GM08714 (cell line): Measurements from ENCODE around the gene YPEL4.

Experiments used
- H3K4me3 ChIP-seq: fragments of 200-500 bp; sonication (Bioruptor generic); 2 replicates; pipeline ENCODE4 v1.5.1; 2014; ENCODE audit warnings: mild to moderate bottlenecking, low read length, inconsistent platforms
- ZNF274 ChIP-seq: IDR thresholded peaks from 2 replicates; pipeline ENCODE4 v1.6.1; 2012; ENCODE audit warnings: mild to moderate bottlenecking, low read depth, low read length

YPEL4 gene

DNA sequence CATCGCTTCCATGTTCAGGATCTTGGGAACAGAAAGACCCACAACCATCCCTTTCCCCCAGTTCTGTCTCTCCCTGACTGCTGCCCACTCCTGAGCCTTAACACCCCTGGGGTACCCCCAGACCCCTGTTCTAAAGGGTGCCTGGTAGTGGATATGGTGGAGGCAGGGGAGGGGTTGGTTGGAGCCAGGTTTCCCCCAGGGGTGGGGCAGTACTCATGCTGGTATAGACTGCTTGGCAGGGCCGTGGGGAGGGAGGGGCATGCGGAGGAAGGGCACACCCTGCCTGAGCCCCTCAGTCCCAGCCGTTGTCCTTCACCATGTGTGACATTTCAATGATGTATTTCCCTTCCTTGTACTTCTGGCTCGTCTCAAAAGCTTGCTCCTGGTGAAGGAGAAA, 4.0 kb downstream of the YPEL4 start:
- no peak overlapping the region for H3K4me3 ChIP-seq
- no peak for TF ChIP-seq ZNF274

DNA sequence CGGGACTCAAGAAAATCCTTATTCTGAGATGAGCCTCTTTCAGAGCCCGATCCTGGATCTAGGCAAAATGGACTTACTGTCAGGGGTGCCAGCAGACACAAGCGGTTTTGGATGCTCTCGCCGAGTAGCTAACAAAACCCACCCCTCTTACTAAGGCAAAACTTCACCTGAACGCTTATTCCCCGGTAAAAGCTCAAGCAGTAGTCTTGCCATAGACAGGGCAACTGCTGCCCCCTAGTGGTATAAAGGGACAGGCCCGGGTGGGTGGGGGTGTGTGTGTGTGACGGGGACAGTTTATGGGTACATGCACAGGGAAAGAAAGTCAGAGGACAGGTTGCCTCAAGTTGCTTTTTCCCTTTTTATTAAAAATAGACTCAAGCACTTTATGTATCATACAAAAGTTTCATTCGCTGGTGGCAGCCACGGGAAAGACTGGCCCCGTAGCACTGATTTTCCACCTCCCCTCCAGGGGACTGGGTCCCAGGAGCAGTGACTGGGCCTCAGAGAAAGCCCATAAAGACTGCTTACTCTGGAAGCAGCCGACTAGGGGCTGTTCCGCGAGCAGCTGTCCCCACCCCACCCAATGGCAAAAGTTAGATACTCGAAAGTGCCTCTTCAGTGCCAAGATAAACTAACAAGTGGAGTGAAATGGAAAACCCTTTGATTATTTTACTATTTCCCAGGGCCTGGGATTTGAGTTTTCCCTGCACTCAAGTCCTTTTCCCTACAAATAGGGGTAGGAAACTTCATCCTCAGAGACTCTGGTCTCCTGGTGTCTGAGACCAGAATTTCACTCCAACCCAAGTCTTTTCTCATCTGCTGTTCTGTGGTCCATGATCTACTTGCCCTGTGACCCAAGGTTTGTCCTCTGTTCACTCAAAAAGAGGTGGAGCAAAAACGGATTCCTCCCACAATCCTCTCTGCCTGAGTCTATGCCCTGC, 4.7 kb downstream of the YPEL4 start:
- H3K4me3 ChIP-seq = no peak overlapping the region
- no peak for TF ChIP-seq ZNF274

GRCh38 chr11:57643802-57644201, 5.9 kb downstream of the YPEL4 start:
- no peak overlapping the region for H3K4me3 ChIP-seq
- TF ChIP-seq ZNF274 = no peak

GRCh38 chr11:57641011-57641807, 8.5 kb downstream of the YPEL4 start:
- no peak for TF ChIP-seq ZNF274
- H3K4me3 ChIP-seq = no peak overlapping the region

DNA sequence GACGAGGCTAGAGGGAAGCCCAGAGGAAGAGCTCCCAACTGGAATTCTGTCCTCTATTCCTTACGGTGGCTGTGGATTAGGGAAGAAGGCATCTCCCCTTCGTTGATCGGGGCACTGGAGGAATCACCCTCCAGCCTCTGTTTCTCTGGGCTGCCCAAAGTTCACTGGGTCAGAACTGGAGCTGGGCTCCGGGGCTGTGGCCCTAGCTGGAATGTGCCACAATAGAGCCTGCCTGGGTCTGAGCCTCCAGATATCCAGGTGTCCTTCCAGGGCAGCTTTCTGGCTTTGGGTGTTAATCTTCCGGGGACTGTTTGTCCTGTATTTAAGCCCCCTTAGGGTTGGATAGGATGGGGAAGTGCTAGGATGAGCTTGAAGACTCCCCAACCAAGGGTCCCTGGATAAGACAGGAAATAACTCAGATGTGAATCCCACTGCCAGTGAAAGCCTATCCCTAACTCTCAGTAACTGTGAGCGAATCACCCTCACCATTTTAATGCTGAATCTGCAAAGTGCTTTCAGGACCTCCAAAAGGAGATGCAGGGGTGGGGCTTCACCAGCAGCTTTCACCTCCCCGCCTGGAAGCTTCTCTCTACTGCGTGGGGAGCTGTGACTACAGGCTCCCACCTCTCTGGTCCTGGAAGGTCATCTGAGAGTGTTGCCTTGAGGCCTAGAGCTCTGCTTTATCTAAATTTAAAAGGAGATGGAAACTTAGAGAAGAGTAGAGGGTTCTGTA, 9.5 kb downstream of the YPEL4 start:
- H3K4me3 ChIP-seq = no peak overlapping the region
- TF ChIP-seq ZNF274 = no peak

- no peak for TF ChIP-seq ZNF274
- peak overlapping the region; percentile 65; the same call in 1 of the 2 replicates for H3K4me3 ChIP-seq
Observed at GRCh38 chr11:57639321-57640067, 10.2 kb downstream of the YPEL4 start.

GRCh38 chr11:57638811-57639320, 10.8 kb downstream of the YPEL4 start:
- TF ChIP-seq ZNF274 = no peak
- H3K4me3 ChIP-seq = peak overlapping the region; percentile 65

DNA sequence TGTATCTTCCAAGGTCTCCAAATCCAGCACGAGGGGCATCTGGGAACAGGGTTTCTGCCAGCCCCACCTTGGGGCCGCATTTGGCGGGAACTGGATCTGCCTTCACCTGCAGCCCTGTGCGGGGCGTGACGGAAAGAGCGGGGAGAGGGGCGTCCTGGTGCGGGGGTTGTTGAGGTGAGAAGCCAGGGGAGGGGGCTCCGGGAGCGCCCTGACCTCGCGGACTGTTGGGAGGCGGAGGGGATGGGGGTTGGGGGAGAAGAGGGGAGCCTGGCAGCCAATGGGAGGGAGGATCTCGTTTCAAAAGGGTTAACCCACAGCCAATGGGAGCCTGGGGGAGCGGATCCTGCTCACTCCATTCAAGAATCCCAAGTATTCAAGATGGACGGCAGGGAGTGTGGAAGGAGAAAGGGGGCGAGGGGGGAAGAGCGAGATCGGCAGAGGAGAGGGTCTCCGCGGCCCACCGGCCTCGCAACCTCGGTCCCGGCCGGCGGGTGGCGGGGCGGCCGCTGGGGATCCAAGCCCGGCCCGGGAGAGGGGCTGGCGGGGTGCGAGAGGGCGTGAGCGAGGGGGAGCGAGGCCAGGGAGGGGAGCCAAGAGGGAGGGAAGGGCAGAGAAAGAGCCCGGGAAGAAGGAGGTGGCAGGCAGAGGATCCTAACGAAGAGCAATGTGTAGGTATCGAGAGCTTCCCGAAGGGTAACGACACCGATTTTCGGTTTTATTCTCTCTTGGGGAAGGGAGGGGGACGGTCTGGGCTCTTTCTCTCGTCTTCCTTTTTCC, 11.5 kb downstream of the YPEL4 start:
- H3K4me3 ChIP-seq = peak overlapping the region; percentile 65
- TF ChIP-seq ZNF274 = no peak

- H3K4me3 ChIP-seq = peak overlapping the region; percentile 65; the same call in 1 of the 2 replicates
- no peak for TF ChIP-seq ZNF274
Observed at GRCh38 chr11:57637626-57638004, 12.1 kb downstream of the YPEL4 start.

DNA sequence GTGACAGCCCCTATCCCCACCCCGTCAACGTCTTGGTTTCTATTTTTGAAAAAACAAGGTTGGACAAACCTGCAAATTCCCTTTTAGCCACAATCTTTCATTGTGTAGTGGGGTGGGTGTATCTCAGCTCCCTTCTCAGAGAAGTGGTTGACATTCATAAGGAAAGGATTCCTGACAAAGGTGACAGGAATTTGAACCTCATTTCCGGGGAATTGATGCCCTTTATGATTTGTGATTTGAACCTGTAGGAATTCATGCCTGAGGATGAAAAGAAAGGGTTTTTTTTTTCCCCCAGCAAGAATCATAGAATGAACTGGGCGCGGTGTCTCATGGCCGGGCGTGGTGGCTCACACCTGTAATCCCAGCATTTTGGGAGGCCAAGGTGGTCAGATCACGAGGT, 14.5 kb downstream of the YPEL4 start:
- TF ChIP-seq ZNF274 = no peak
- no peak overlapping the region for H3K4me3 ChIP-seq

DNA sequence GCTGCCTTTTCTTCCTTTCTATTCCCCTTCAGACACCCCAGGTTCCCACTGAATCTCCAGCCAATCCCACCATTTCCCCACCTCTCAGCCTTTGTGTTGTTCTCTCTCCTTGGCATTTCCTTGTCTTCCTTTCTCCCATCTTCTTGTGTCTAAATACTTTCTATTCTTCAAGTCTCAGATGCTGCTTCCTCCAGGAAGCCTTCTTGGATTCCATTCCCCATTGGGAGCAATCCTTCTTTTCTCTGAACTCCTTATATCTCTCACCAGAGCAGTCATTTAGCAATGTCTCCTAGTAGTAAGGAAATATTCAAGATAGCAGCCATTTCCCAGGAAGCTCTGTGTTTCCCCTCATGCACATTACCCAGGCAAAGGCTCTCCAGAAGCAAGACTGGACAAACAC, 15.4 kb downstream of the YPEL4 start:
- no peak for TF ChIP-seq ZNF274

DNA sequence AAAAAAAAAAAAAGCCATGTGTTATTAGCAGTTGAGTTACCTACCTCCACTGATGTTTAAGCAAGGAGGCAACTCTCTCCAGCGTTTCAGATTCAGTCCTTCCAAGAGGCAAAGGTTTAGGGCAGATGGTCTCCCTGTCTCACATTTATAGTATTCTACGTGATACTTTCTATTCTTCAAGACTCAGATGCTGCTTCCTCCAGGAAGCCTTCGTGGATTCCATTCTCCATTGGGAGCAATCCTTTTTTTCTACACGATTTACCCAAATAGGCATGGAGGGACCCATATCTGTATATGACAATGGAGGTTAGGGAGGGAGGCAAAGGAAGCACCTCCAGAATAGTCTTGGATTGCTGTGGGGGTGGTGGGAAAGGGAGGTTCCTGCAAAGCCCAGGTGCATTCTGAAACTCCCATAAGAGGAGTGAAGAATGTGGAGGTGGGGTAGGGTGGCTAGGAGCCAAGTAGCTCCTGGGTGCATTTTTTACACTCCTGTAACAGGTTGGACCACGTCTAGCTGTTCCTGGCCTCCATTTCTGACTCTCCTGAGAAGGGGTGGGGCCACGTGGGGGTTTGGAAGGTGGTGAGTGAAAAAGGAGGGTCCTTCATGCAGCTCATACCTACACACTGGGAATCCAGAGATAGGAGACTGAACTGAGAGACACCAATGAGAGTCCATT, 16.2 kb downstream of the YPEL4 start:
- H3K4me3 ChIP-seq = no peak overlapping the region
- TF ChIP-seq ZNF274 = no peak

More for the DNA sequence above, 15.4 kb downstream of the YPEL4 start:
- H3K4me3 ChIP-seq = no peak overlapping the region

DNA sequence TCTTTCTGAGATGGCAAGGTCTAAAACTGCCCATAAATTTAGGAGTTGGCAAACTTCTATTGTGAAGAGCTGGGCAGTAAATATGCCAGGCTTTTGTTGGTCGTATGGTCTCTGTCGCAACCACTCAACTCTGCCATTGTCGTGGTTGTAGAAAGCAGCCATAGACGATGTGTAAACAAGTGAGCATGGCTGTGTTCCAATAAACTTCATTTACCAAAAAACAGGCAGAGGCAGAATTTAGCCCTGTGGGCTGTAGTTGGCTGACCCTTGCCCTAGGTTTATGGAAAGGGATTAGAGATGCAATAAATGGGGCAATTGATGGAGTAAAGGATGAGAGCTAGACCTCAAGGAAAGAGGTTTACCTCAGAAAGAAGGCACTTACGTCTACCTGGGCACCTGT, 17.6 kb downstream of the YPEL4 start:
- H3K4me3 ChIP-seq = no peak overlapping the region
- TF ChIP-seq ZNF274 = no peak
